Renal pelvis (tissue), 3 donors: ENCODE results near the gene EPB41L3. TPM values are rescaled to one million over a fixed set of nuclear protein-coding genes. Genes with fewer than 3 reads are reported as not detected.

Experiments used
- polyA plus RNA-seq, 3 donors: library from polyadenylated mRNA; unstranded; fragments of 120-200 nt; gene quantifications; one replicate each; pipeline ENCODE4 v1.2.1, GENCODE V29; 2013; ENCODE audit not compliant: insufficient read length in 3 of 3

Gene EPB41L3
- polyA plus RNA-seq, 3 donors, result 56.0 to 60.3 (median 58.2) TPM

Other genes starting within 250 kb of the EPB41L3 start
- 10 to 100 TPM; 20.8 to 22.8 (median 21.1) TPM for gene ZBTB14, start 248.3 kb downstream of the EPB41L3 start, polyA plus RNA-seq